NCI-H526 treated with DMSO at 0.1 percent for 48 hours (cell line): ENCODE data around the gene DNPEP.
"Not testable (repeated sequence)": the region's sequence is repeated elsewhere in the genome, so short reads cannot be mapped to it uniquely, and the experiment has no call there.

ENCODE experiments used
- DNase-seq: peaks from one replicate; lab custom pipeline; 2025; lab: John Stamatoyannopoulos, UW

The DNPEP gene

DNA sequence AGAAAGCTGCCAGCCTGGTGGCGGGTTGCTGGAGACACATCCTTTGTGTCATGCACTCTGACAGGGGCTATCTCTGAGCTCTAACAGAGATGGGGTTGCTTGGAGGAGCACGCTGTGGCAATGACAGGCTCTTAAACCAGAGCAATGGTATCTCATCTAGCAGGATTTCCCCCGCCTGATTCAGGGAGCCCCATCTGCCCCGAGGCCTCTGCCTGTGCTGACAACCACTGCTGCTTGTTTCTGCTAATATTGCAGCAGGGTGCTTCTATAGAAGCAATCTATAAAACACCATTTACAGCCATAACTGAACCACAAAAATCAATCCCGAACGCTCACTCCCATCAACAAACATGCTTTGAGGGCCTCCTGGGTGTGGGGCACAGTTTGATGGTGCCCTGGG, 12.8 kb upstream of the DNPEP start:
- DNase-seq: no peak

DNA sequence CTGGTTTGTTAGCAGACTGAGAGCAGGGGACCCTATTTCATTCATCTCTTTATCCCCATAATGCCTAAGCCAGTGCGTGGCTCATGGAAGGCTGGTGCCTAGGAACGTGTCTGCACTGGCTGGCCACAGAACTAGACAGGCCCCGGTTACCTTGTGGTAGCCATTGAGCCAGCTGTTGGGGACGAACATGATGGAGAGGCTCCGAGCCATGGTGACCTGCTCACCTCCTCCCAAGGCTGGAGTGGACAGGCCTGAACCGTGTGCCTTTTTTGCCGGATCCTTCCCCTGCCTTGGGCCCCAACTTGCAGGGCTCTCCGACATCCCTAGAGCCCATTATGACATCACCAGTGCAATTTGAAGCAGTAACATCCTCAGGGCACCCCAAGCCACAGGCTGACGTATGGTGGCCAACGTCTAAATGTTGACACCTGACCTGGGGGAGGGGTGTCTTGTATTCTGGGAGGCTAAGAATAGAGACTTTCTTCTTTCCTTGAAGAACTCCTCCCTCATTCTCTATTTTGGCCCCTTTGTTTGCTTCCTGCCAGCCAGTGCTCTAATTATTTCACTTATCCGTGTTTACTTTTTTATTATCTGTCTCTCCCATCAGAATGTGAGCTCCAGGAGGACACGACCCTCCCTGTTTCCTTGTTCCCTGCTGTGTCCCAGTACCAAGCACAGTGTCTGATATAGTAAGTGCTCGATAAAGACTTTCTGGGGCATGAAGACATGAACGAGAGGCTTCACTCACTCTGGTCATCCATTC, 12.2 kb upstream of the DNPEP start:
- DNase-seq: no peak

DNA sequence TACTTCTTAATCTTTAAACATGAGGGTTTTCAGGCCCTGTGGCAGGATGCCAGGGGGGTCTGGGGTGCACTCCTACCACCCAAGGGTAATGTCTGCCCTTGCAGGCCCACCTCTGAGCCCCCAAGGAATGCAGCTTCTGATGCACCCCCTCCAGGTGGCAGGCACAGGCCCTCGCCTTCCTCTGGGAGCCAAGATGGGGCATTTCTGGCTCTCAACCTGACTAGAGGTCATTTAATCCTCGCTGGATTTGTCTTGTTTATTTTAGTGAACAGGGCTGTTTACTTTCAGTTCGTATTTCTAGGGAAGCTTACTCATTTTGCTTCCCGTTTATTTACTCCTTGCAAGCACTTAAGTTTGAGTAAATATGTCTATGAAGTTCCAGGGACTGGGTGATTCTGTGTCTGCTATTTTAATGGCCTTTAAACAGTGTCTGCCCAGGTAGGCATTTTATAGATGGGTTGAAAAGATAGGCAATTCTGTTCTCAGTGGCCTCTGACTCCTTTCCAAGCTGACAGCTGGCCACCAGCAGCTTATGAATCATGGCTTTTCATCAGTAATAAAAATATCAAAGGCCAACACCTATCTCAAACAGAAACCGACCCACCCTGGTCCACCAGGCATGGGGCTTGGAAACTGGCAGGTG, 11.1 kb upstream of the DNPEP start:
- no peak for DNase-seq

- DNase-seq: no peak
These were observed 9.2 kb upstream of the DNPEP start for GRCh38 chr2:219396863-219397457.

DNA sequence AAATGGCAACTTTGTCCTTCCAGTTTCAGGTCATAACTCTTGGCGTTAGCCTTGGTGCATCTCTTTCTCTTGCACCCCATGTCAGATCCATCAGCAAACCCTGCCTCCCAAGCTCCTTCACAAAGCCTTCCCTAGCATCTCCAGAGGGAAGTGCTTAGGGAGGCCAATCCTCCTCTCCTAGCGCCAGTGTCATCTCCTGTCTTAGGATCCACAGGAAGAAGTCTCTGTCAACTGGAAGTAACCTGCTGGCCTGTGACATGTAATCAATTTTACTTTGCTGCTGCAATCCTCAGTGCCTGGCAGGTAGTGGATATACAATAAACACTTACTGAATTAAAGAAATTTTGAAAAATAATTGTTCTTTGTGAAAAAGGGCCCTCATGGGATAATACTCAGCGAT, 7.9 kb upstream of the DNPEP start:
- DNase-seq: no peak

DNA sequence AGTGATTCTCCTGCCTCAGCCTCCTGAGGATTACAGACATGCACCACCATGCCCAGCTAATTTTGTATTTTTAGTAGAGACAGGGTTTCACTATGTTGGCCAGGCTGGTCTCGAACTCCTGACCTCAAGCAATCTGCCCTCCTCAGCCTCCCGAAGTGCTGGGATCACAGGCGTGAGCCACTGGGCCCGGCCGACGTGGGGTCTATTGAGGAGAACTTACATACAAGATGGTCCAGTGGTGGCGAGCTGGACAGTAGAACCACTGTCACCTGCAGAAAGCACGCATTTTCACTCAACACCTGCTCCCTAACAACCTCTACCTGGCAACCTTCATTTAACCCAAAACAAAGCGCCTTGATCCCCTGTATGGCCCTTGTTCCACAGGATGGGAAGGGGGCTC, 7.3 kb upstream of the DNPEP start:
- not testable (repeated sequence) for DNase-seq

DNA sequence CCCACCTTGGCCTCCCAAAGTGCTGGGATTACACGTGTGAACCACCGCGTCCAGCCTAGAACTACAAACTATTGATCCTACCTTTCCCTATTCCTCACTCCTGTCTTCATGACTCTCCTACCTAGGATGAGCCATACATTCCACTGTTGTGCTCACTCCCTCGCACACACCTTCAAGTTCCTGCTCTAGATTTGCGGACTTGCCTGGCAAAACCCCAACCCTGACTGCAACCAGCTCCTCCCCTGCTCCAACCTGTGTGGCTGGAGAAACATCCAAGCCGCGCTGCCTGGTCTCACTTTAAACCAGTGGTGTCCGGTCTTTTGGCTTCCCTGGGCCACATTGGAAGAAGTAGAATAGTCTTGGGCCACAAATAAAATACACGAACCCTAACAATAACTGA, 5.0 kb upstream of the DNPEP start:
- DNase-seq: no peak

- no peak for DNase-seq
These were observed 1.1 kb upstream of the DNPEP start for GRCh38 chr2:219388907-219389156.

GRCh38 chr2:219388121-219388906, 602 bp upstream of the DNPEP start:
- DNase-seq: peak; percentile 92

DNA sequence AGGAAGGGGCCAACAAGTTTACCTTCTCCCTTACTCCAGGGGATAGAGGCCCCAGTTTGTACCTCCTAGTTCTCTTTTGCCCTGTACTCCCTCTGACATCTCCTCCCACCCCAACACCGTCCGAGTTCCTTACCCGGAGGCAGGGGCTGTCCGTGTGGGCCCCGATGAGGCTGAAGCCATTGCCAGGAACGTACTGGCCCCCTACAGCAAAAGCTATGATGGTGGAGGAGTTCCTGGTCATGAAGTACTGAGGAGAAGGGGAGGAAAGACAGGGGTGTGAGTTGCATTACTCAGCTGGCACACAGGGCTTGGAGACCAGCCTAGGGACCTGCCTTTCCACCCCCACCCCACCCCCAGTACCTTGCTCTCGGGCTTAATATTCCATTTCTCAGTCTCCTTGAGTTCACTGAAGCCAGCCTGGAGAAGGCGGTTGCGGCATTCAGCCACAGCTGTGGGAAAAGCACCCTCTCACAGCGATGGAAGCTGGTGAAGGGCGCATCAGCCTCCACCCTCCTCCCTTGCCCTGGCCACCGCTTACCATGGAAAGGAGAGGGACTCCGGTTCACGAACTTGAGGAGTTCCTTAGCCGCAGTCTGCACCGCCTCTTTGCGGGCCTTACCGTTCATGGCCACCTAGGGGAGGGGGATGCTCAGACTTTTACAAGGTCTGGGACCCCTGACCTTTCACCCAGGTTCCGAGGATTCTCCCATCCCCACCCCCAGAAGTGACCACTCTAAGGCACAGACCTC, 1.0 kb downstream of the DNPEP start:
- no peak for DNase-seq

GRCh38 chr2:219385958-219386520, 1.7 kb downstream of the DNPEP start:
- DNase-seq: no peak

GRCh38 chr2:219384859-219385258, 2.9 kb downstream of the DNPEP start:
- no peak for DNase-seq

DNA sequence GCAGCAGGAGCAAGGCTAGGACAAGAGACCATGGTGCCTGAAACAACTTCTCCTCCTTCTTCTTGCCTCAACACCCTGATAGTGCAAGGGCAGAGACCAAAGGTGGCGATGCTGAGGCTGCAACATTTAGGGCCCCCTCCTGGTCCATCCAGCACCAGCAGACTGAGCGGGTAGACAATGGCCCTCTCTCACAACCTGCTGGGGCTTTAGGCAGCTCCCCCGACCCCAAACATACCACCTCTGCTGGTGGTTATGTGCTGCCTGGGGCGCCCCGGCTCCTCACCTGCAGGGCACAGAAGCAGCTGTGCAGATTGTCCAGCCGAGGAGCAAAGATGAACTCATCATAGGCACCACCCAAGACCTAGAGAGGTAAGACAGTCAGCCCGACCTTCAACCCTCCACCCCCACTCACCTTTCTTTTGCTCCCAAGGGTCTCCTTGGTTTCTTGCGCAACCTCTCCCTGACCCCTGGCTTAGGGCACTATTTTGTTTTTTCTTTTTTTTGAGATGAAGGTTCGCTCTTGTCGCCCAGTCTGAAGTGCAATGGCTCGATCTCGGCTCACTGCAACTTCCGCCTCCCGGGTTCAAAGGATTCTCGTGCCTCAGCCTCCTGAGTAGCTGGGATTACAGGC, 3.5 kb downstream of the DNPEP start:
- no peak for DNase-seq

- DNase-seq: no peak
These were observed 6.3 kb downstream of the DNPEP start for GRCh38 chr2:219381448-219381847.

GRCh38 chr2:219380926-219381325, 6.8 kb downstream of the DNPEP start:
- DNase-seq: no peak

DNA sequence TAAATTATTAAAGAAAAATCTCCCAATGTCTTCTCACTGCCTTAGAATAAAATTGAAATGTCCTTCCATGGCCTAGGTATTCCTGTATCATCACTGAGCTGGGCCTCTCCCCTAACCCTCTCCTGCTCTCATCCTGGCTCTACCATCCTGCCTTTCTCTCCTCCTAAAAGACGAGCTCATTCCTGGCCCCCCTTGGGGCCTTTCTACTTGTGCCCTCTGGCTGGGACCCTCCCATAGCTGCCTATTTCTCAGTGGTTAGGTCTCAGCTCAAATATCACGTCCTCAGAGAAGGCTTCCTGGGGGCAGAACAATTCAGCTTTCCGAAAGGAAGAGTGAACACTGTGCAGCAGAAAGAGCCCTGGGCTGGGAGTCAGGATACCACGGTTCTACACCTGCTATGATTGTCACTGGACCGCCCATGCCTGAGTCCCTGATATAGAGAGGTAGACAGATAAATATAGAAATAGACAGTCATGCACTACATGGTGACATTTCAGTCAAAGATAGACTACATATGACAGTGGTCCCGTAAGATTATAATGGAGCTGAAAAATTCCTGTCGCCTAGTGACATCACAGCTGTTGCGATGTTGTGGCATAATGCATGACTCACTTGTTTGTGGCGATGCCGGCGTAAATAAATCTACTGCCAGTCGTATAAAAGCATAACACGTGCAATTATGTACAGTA, 9.4 kb downstream of the DNPEP start:
- no peak for DNase-seq

DNA sequence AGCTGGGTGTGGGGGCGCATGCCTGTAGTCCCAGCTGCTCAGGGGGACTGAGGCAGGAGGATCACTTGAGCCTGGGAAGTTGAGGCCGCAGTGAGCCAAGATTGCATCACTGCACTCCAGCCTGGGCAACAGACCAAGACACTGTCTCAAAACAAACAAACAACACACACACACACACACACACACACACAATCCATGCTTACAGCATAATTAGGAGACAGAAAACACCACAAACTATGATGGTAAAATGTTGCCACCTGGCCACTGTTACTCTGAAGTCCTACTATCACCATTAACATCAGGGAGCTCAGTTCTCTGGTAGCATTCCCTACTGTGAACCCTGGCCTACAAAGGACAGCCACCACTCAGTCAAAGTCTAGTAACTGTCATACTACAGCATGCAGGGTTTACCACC, 18.3 kb downstream of the DNPEP start:
- DNase-seq: no peak

DNA sequence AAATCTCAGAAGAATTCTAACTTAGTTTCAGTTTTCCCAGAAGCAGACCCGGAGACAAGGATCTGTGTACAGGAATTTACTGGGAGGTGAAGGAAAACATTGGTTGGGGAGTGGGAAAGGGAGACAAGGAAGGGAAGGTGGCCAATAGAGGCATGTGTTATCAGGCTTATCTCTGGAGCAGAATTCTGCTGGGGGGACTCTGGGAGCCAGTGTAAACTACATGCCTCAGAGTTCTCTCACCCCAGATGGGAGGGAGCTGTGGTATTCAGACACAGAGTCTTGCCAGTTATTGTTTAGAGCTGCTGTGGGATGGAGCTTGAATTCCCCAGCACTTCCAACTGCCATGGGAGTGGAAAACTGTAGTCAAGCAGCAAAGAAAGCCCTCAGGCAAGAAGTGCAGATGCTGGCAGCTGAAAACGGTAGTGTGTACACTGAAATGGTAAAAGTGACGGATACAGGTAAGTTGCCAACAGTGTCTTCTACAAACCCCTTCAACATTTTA, 19.0 kb downstream of the DNPEP start:
- DNase-seq: peak; percentile 26

GRCh38 chr2:219362524-219363164, 25.1 kb downstream of the DNPEP start:
- no peak for DNase-seq

DNA sequence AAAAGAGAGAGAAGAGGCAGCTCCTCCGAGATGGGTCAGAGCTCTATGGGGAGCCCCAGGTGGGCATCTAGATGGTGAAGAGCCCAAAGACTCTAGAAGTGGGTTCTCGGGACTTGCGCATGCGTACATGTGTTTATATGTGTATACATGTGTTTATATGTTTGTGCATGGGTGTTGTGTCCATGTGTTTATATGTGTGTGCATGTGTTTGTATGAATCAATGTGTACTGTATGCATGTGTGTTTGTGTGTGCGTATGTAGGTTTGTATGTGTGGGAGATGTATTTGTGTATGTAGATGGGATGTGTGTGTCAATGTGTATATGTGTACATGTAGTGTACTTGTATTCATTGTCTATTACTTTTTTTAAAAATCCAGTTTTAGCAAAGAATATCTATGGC, 25.6 kb downstream of the DNPEP start:
- DNase-seq: no peak
